ENCODE measurements around the gene SPSB2.
A peak's percentile ranks its signal among the peaks of the same experiment; 100 is the strongest.
"Not testable (repeated sequence)": the region's sequence is repeated elsewhere in the genome, so short reads cannot be mapped to it uniquely, and the experiment has no call there.

The SPSB2 gene

DNA sequence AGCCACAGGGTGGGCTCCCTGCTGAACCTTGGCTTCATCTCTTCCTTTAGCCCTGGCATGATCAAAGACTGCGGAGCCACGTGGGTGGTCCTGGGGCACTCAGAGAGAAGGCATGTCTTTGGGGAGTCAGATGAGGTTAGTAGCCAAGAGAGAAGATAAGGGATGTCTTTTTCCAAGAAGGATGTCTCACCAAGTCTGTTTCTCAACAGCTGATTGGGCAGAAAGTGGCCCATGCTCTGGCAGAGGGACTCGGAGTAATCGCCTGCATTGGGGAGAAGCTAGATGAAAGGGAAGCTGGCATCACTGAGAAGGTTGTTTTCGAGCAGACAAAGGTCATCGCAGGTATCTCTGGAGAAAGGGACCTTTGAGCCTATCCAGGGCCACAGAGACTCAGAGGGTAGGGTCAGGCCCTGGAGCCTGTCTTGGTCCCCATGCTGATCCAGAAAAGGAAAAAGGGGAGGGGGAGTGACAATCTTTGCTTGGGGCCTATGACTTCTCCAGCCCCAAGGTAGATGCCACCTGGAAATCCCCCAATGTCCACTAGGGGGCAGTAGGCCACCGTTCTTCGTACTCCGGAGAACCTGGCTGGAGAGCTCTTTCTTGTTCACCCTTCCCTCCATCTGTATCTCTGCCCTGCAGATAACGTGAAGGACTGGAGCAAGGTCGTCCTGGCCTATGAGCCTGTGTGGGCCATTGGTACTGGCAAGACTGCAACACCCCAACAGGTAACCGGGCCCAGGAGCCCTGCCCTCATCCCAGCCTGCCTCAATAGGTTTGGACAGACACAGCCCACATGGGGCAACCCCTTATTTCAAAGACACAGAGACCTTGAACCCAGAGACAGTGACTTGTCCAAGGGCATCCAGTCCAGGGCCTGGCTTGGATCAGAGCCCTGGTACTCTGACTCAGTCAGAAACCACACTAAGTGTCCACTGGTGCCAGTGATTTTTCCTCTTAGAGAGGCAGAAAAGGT, 3.8 kb downstream of the SPSB2 start:
- TF ChIP-seq, protein P1, sequence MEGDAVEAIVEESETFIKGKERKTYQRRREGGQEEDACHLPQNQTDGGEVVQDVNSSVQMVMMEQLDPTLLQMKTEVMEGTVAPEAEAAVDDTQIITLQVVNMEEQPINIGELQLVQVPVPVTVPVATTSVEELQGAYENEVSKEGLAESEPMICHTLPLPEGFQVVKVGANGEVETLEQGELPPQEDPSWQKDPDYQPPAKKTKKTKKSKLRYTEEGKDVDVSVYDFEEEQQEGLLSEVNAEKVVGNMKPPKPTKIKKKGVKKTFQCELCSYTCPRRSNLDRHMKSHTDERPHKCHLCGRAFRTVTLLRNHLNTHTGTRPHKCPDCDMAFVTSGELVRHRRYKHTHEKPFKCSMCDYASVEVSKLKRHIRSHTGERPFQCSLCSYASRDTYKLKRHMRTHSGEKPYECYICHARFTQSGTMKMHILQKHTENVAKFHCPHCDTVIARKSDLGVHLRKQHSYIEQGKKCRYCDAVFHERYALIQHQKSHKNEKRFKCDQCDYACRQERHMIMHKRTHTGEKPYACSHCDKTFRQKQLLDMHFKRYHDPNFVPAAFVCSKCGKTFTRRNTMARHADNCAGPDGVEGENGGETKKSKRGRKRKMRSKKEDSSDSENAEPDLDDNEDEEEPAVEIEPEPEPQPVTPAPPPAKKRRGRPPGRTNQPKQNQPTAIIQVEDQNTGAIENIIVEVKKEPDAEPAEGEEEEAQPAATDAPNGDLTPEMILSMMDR (IDR thresholded peaks at IDR 0.05; ENCODE audit: extremely low read depth, missing control alignments), result peak; percentile 74
- peak; percentile 83 for DNase-seq (ENCODE audit: low spot score)

DNA sequence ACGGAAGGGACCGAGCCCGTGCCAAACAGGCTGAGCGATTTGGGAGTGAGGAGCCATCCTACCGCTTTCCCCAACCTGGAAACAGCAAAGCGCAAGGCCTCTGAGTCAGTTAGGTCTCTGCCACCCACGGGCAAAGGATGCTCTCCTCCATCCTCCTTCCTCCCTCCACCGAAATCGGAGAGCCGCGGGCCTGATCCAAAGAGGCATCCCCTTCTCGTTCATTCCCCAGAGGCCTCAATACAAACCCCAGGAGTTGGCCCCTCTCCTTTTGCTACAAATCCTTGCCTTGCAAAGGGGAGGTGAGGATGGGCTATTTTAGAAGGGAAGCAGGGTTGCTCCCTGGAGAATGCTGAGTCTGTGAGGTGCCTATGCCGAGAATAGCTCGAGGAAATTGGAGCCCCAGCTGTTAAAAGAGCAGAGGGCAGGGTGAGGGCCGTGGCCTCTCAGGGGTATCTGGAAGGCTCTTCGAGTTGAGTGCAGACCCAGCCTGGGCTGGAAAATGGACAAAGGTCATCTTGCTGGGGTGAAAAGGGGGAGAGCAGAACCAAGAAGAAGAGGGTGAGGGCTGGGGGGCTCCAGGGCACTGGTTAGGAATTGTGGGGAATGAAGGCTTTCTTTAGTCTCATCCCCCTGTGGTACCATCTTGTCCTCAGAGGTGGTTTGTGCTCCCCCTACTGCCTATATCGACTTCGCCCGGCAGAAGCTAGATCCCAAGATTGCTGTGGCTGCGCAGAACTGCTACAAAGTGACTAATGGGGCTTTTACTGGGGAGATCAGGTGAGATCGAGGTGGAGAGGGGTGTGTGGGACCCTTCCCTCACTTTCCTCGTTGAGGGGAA, 4.7 kb downstream of the SPSB2 start:
- DNase-seq (ENCODE audit: low spot score), result no peak
- TF ChIP-seq, protein P1 (IDR thresholded peaks at IDR 0.05; ENCODE audit: extremely low read depth, missing control alignments), result no peak

DNA sequence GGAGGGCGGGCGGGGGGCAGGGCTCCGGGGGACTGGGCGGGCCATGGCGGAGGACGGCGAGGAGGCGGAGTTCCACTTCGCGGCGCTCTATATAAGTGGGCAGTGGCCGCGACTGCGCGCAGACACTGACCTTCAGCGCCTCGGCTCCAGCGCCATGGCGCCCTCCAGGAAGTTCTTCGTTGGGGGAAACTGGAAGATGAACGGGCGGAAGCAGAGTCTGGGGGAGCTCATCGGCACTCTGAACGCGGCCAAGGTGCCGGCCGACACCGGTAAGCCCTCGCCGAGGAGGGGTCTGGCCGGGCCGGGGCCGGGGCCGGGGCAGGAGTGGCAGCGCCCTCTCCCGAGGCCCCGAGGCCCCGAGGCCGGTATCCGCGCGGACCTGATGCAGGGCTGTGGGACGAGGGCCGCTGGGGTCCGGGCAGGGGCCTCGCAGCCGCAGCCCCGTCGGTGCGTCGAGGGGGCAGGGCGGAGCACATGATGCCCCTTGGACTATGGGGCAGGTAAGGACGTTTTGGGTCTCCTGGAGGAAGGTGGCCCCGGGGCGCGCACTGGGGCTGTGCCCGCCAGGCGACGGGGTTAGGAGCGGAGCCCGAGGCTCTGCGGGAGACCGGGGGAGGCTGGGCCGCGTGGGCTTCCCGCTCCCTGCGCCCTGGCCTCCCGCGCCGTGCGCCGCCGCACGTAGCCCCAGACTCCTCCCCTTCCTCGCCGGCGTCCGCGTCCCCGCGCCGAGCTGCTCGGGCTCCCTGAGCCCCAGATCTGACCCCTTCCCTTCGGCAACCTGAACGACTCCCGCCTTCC, 5.5 kb downstream of the SPSB2 start, which contains the start of gene TPI1:
TPI1 (plus strand) TSS at position 119 of the 798 bp plus-strand sequence; CDS start at position 155, 36 bp downstream.
- TF ChIP-seq, protein P1 (IDR thresholded peaks at IDR 0.05; ENCODE audit: extremely low read depth, missing control alignments), result no peak
- peak; percentile 95 for DNase-seq (ENCODE audit: low spot score)

DNA sequence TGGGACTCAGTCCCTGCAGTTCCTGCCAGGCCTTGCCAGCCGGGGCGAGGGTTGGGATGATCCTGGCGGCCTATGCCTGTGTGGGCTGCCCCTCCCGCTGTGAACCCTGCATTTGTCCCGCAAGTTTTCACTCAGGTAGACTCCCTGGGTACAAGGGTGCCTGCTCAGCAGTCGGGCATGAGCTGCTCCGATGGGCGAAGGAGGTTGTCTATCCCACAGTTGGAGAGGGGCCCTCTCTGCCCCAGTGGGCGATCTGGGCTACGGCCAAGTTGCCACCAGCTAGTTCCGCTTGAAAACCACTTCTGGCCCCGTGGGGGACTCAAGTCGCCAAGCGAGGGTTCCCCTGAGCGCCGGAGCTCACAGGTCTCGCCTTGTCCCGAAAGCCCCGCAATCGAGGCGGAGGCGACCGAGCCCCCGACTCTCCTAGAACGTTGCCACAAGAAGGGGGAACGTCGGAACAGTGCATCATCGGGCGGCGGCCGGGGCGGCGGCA, 6.1 kb downstream of the SPSB2 start:
- DNase-seq (ENCODE audit: low spot score), result no peak
- TF ChIP-seq, protein P1 (IDR thresholded peaks at IDR 0.05; ENCODE audit: extremely low read depth, missing control alignments), result no peak

DNA sequence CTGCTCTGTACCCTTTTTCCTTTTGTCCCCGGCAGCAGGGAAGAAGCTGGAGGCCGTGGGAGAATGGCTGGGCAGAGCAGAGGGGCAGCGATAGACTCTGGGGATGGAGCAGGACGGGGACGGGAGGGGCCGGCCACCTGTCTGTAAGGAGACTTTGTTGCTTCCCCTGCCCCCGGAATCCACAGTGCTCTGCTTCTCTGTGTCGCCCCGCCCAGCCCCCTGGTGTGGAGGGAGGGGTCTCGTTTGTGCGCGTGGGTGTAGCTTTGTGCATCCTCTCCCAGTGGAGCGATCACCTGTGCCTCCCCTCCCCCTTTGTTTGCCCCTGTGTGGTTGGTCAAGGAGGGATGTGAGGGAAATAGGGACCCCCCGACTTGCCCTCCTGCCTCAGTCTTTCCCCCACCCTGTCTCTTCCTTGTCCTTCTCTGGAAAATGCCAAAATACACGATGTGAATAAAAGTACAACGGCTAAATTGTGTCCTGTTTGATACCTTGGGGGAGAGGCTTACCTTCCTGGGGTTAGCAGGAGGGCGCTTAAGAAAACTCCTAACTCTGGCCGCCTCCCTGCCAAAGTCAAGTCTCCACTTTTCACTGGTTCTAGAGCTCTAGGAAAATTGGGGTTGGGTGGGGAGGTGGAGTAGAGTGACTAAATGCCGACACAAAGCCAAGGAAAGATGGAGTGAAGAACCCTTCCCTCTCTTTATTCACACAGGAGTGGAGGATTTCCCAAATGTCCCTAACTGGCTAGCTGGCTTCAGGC, 6.8 kb downstream of the SPSB2 start:
- DNase-seq (ENCODE audit: low spot score), result no peak
- TF ChIP-seq, protein P1 (IDR thresholded peaks at IDR 0.05; ENCODE audit: extremely low read depth, missing control alignments), result no peak

DNA sequence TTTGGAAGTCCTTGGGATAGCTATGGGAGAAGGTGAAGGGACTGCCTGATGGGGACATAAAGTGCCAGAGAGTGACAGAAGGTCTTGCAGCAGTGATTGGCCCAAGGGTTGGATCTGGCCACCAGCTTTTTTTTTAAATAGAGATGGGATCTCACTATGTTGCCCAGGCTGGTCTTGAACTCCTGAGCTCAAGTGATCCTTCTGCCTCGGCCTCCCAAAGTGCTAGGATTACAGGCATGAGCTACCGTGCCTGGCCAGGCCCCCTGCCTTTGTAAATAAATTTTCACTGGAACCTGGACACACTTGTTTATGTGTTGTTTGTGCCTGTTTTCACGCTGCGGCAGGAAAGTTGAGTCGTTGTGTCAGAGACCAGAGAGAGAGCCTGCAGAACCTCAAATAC, 7.8 kb downstream of the SPSB2 start:
- DNase-seq (ENCODE audit: low spot score), result not testable (repeated sequence)
